Subcutaneous abdominal adipose tissue (tissue), 5 donors: Measurements from ENCODE around the gene DESI2.
"Not testable (repeated sequence)": the region's sequence is repeated elsewhere in the genome, so short reads cannot be mapped to it uniquely, and the experiment has no call there.

Source experiments
- H3K27ac ChIP-seq: one replicate; pipeline ENCODE4 v1.7.0; 2013; ENCODE audit warnings: low read depth, mild to moderate bottlenecking, inconsistent platforms, low read length, moderate library complexity
- H3K27me3 ChIP-seq, 5 donors: one replicate each; pipeline ENCODE4 v1.7.0; 2013; ENCODE audit warnings: low read length in 5 of 5, inconsistent platforms in 1 of 5; ENCODE audit not compliant: control insufficient read depth in 5 of 5, insufficient read depth in 4 of 5
- H3K36me3 ChIP-seq, 5 donors: one replicate each; pipeline ENCODE4 v1.7.0; 2013; ENCODE audit warnings: low read length in 5 of 5; ENCODE audit not compliant: control insufficient read depth in 5 of 5, insufficient read depth in 5 of 5
- H3K4me1 ChIP-seq, 5 donors: one replicate each; pipeline ENCODE4 v1.7.0; 2013; ENCODE audit warnings: low read length in 5 of 5, mild to moderate bottlenecking in 3 of 5, moderate library complexity in 1 of 5; ENCODE audit not compliant: control insufficient read depth in 5 of 5, insufficient read depth in 5 of 5
- H3K4me3 ChIP-seq, 5 donors: one replicate each; pipeline ENCODE4 v1.7.0; 2013; ENCODE audit warnings: low read length in 5 of 5, low read depth in 1 of 5
- H3K9ac ChIP-seq, 5 donors: one replicate each; pipeline ENCODE4 v1.7.0; 2013; ENCODE audit warnings: low read length in 5 of 5, mild to moderate bottlenecking in 4 of 5, moderate library complexity in 3 of 5
- H3K9me3 ChIP-seq, 5 donors: one replicate each; pipeline ENCODE4 v1.7.0; 2013; ENCODE audit warnings: low read length in 5 of 5; ENCODE audit not compliant: control insufficient read depth in 5 of 5
- donor health status: healthy.
- donor health status: healthy.
- donor health status: healthy.
- donor health status: healthy.
- donor health status: healthy.

DESI2 gene

DNA sequence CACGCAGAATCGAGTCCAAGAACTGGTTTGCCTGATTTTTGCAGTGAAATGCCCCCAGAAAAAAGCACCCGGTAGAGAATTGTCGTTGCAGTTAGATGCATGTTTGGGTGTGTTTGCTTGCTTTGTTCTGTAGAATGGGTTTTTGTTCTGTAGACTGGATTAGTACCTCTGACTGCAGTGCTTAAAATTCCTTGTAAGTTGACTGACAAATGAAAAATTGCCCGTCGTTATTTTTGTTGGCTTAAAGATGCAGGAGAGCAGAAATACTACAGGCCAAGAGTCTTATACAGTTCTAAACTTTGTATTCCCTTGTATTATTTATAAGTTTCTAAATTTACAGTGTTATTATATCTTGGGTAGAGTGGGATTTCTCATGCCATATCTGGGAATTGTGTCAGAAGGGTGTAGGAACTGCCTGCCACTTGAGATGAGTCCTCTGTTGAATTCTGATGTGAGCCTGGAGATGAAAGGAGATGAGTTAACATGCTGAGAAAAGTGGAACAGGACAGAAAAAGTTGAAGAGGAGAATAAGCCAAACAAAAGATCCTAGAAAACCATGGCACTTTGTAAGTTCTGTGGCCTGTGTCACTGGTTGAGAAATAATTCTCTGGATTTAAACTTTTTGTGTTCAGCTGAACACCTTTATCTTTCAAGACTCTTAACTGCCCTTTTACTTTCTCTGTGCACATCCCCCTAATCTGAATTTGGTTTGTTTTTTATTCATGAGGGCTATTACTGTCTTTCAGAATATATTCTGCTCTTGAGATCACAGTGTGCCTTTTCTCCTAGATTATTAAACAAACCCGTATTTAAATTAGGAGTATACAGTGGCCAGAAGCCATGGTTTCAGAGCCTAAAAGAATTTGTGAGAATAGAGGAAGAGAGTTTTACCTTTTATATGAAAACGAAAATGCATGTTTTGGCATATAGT lies 1.4 kb downstream of the DESI2 start:
- Histone ChIP-seq H3K4me3 (peak overlapping the region; percentile 85 to 90 (median 88)), H3K36me3 (peaks cover 0 to 3% (median 0%) of the 10 kb centered on the region in 5 donors), H3K9ac (peak overlapping the region; percentile 75 to 96 (median 96)), H3K9me3 (no peaks in the 10 kb centered on the region), H3K27ac (peak overlapping the region; percentile 84), H3K4me1 (peaks cover 2 to 48% (median 44%) of the 10 kb centered on the region in 5 donors), H3K27me3 (no peaks in the 10 kb centered on the region)

DNA sequence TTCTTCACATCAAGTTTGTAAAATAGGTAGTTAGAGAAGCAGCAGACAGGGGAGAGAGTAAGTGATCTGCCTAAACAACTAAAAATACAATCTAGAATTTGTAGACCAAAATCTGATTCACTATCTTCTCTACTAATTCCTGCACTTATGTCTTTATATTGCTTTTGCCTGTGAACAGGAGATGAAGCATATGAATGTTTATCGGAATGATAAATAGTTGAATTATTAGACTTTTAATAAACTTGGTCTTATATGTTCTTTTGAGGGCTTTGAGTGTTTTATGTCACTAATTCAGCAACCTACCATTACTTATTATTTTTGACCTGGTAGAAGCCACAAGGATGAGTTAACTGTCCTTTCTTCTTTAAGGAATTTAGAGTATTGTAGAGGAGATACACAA lies 2.3 kb downstream of the DESI2 start:
- Histone ChIP-seq H3K27ac (no peak overlapping the region), H3K27me3 (no peaks in the 10 kb centered on the region), H3K9ac (no peak overlapping the region), H3K36me3 (peaks cover 0 to 3% (median 0%) of the 10 kb centered on the region in 5 donors), H3K4me3 (peak overlapping the region in 1 of 5 donors; percentile 88), H3K9me3 (no peaks in the 10 kb centered on the region), H3K4me1 (peaks cover 2 to 50% (median 47%) of the 10 kb centered on the region in 5 donors)

DNA sequence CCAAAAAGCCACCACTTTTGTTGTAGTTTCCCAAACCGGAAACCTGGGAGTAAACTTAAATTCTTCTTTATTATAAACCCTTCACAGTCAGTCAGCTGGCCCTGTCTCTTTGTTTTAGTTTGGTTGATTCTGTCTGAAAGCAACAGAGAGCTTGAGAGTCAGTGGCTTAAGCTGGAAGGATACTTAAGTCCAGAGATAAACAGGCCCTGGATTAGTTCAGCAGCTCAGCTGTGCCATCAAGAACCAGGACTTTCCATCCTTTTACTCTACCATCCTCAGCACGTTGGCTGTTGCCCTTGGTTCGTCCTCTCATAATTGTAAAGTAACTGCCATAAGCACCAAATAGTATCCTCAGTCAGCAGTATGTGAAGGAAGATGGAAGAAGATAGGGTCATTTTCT lies 4.5 kb downstream of the DESI2 start:
- peaks cover 2 to 43% (median 39%) of the 10 kb centered on the region in 5 donors for H3K4me1 ChIP-seq
- no peak overlapping the region for H3K4me3 ChIP-seq
- no peaks in the 10 kb centered on the region for H3K27me3 ChIP-seq
- no peak overlapping the region for H3K27ac ChIP-seq
- H3K36me3 ChIP-seq, result peaks cover 0 to 3% (median 0%) of the 10 kb centered on the region in 5 donors
- H3K9ac ChIP-seq, result no peak overlapping the region
- no peaks in the 10 kb centered on the region for H3K9me3 ChIP-seq

DNA sequence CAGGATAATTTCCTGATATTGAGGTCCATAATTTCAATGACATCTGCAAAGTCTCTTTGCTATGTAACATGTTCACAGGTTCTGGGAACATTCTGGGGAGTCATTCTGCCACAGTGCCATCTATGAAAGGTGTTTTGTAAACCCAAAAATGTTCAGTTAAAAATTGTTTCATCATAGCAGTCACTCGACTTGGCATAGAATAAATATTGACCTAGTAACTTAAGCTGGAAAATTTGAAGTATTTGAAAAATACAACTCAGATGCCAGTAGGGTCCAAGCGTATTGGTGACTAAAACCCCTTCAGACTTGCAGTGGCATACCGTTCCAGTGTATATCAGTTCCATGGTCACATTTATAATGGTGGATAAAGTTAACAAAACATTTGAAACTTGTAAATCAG lies 6.8 kb downstream of the DESI2 start:
- Histone ChIP-seq H3K4me3 (no peak overlapping the region), H3K27me3 (no peaks in the 10 kb centered on the region), H3K4me1 (peaks cover under 1 to 35% (median 27%) of the 10 kb centered on the region in 5 donors), H3K9ac (peak overlapping the region in 1 of 5 donors; percentile 6), H3K36me3 (peaks cover 0 to 3% (median 0%) of the 10 kb centered on the region in 5 donors), H3K27ac (no peak overlapping the region), H3K9me3 (no peaks in the 10 kb centered on the region)

GRCh38 chr1:244660595-244660994 lies 7.7 kb downstream of the DESI2 start:
- Histone ChIP-seq H3K4me3 (no peak overlapping the region), H3K4me1 (peaks cover 0 to 33% (median 24%) of the 10 kb centered on the region in 5 donors), H3K9ac (no peak overlapping the region), H3K9me3 (no peaks in the 10 kb centered on the region), H3K36me3 (peaks cover 0 to 3% (median 0%) of the 10 kb centered on the region in 5 donors), H3K27ac (no peak overlapping the region), H3K27me3 (no peaks in the 10 kb centered on the region)

DNA sequence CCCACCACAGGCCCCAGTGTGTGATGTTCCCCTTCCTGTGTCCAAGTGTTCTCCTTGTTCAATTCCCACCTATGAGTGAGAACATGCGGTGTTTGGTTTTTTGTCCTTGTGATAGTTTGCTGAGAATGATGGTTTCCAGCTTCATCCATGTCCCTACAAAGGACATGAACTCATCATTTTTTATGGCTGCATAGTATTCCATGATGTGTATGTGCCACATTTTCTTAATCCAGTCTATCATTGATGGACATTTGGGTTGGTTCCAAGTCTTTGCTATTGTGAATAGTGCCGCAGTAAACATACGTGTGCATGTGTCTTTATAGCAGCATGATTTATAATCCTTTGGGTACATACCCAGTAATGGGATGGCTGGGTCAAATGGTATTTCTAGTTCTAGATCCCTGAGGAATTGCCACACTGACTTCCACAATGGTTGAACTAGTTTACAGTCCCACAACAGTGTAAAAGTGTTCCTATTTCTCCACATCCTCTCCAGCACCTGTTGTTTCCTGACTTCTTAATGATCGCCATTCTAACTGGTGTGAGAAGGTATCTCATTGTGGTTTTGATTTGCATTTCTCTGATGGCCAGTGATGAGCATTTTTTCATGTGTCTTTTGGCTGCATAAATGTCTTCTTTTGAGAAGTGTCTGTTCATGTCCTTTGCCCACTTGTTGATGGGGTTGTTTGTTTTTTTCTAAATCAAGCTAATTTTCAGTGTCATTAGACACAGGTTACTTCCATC lies 8.8 kb downstream of the DESI2 start:
- peaks cover 0 to 39% (median 23%) of the 10 kb centered on the region in 5 donors for H3K4me1 ChIP-seq
- H3K27ac ChIP-seq, H3K9ac ChIP-seq, H3K36me3 ChIP-seq, H3K4me3 ChIP-seq, H3K9me3 ChIP-seq, H3K27me3 ChIP-seq: not testable (repeated sequence)

GRCh38 chr1:244662599-244662998 lies 9.7 kb downstream of the DESI2 start:
- H3K9me3 ChIP-seq, result no peaks in the 10 kb centered on the region
- peaks cover 0 to 3% (median 0%) of the 10 kb centered on the region in 5 donors for H3K36me3 ChIP-seq
- no peak overlapping the region for H3K27ac ChIP-seq
- H3K4me3 ChIP-seq, result no peak overlapping the region
- no peaks in the 10 kb centered on the region for H3K27me3 ChIP-seq
- H3K4me1 ChIP-seq, result peaks cover 0 to 37% (median 23%) of the 10 kb centered on the region in 5 donors
- H3K9ac ChIP-seq, result no peak overlapping the region

DNA sequence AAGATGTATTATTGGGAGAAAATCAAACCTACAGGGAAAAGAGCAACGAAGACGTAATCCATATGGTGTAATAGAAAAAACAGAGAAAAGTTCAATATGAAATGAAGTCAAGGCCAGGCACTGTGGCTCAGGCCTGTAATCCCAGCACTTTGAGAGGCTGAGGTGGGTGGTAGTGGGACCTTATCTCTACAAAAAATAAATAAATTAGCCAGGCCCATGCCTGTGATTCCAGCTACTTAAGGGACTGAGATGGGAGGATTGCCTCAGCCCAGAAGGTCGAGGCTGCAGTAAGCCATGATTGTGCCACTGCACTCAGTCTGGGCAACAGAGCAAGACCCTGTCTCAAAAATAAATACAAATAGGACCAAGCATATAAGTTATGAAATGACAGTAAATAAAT lies 11.4 kb downstream of the DESI2 start:
- no peaks in the 10 kb centered on the region for H3K36me3 ChIP-seq
- H3K4me1 ChIP-seq, result peaks cover 0 to 30% (median 15%) of the 10 kb centered on the region in 5 donors
- no peak overlapping the region for H3K9ac ChIP-seq
- H3K9me3 ChIP-seq, result no peaks in the 10 kb centered on the region
- no peaks in the 10 kb centered on the region for H3K27me3 ChIP-seq
- H3K27ac ChIP-seq, result no peak overlapping the region
- H3K4me3 ChIP-seq, result no peak overlapping the region

- Histone ChIP-seq H3K9ac (peak overlapping the region in 3 of 5 donors; percentile 12 to 56 (median 17)), H3K27me3 (no peaks in the 10 kb centered on the region), H3K27ac (no peak overlapping the region), H3K4me1 (peaks cover 0 to 24% (median 13%) of the 10 kb centered on the region in 5 donors), H3K36me3 (peaks cover 0 to 5% (median 0%) of the 10 kb centered on the region in 5 donors), H3K4me3 (no peak overlapping the region), H3K9me3 (no peaks in the 10 kb centered on the region)
Measured at GRCh38 chr1:244665771-244666217, 12.9 kb downstream of the DESI2 start.
